NB4 (cell line): ENCODE data around the gene RDX.

Source experiments
- CTCF ChIP-seq: IDR thresholded peaks from one replicate; pipeline ENCODE4 v1.5.1; 2012; ENCODE audit warnings: low read depth, low read length
- MAX ChIP-seq: IDR thresholded peaks from 2 replicates; pipeline ENCODE4 v1.6.1; 2011; ENCODE audit warnings: low read depth, low read length
- MYC ChIP-seq: IDR thresholded peaks from 2 replicates; pipeline ENCODE4 v1.6.1; 2011; ENCODE audit warnings: low read depth, low read length
- POLR2A ChIP-seq: IDR thresholded peaks from 2 replicates; pipeline ENCODE4 v1.6.1; 2011; ENCODE audit warnings: mild to moderate bottlenecking; ENCODE audit not compliant: insufficient read length; ENCODE audit errors: extremely low read depth

- TF ChIP-seq CTCF (no peak), MYC (no peak), MAX (no peak), POLR2A (no peak)
Measured at GRCh38 chr11:110200241-110200640, 96.2 kb downstream of the RDX start.
